Hepatocyte (in vitro differentiated cells): ENCODE results near the gene LRRC1. TPM values are rescaled to one million over a fixed set of nuclear protein-coding genes. Genes with fewer than 3 reads are reported as not detected.

ENCODE experiments used
- DNase-seq: peaks from one replicate; pipeline ENCODE4 v3.0.0-alpha.2; 2016; ENCODE audit warnings: low spot score
- H2AFZ ChIP-seq: fragments of 200-600 bp; sonication (generic); 2 replicates; pipeline ENCODE4 v1.6.0; 2016; ENCODE audit warnings: antibody characterized with exemption, mild to moderate bottlenecking
- H3K27ac ChIP-seq: fragments of 200-600 bp; sonication (generic); 2 replicates; pipeline ENCODE4 v1.5.1; 2016; ENCODE audit warnings: mild to moderate bottlenecking
- H3K27me3 ChIP-seq: fragments of 200-600 bp; sonication (generic); 2 replicates; pipeline ENCODE4 v1.6.1; 2016
- H3K36me3 ChIP-seq: fragments of 200-600 bp; sonication (generic); replicated peaks from 2 replicates; pipeline ENCODE4 v1.5.1; 2016; ENCODE audit warnings: low read depth; ENCODE audit not compliant: insufficient read depth
- H3K4me1 ChIP-seq: fragments of 200-600 bp; sonication (generic); 2 replicates; pipeline ENCODE4 v1.5.1; 2016; ENCODE audit warnings: mild to moderate bottlenecking, moderate library complexity; ENCODE audit not compliant: insufficient read depth
- H3K4me2 ChIP-seq: fragments of 200-600 bp; sonication (generic); 2 replicates; pipeline ENCODE4 v1.6.0; 2016
- H3K4me3 ChIP-seq: fragments of 200-600 bp; sonication (generic); 2 replicates; pipeline ENCODE4 v1.5.1; 2016; ENCODE audit warnings: mild to moderate bottlenecking
- H3K79me2 ChIP-seq: fragments of 200-600 bp; sonication (generic); 2 replicates; pipeline ENCODE4 v1.6.0; 2017; ENCODE audit warnings: mild to moderate bottlenecking
- H3K9me2 ChIP-seq: fragments of 200-600 bp; sonication (generic); replicated peaks from 2 replicates; pipeline ENCODE4 v1.6.0; 2017; ENCODE audit warnings: mild to moderate bottlenecking; ENCODE audit not compliant: insufficient read depth
- H3K9me3 ChIP-seq: fragments of 200-600 bp; sonication (generic); 2 replicates; pipeline ENCODE4 v1.5.1; 2016; ENCODE audit warnings: low read depth, mild to moderate bottlenecking
- H4K20me1 ChIP-seq: fragments of 200-600 bp; sonication (generic); 2 replicates; pipeline ENCODE4 v1.6.0; 2016; ENCODE audit warnings: mild to moderate bottlenecking; ENCODE audit not compliant: insufficient read depth, poor library complexity, severe bottlenecking
- CTCF ChIP-seq: fragments of 200-600 bp; sonication (generic); IDR thresholded peaks from 2 replicates; pipeline ENCODE4 v1.5.1; 2016; ENCODE audit warnings: antibody characterized with exemption, mild to moderate bottlenecking; ENCODE audit not compliant: poor library complexity
- EZH2 ChIP-seq: fragments of 200-600 bp; sonication (generic); IDR thresholded peaks from 2 replicates; pipeline ENCODE4 v1.6.1; 2016; ENCODE audit warnings: antibody characterized with exemption, mild to moderate bottlenecking, borderline replicate concordance
- EZH2phosphoT487 ChIP-seq: fragments of 200-600 bp; sonication (generic); IDR thresholded peaks from one replicate; pipeline ENCODE4 v1.6.1; 2018; ENCODE audit warnings: antibody characterized with exemption, mild to moderate bottlenecking, low read depth, moderate library complexity; ENCODE audit not compliant: unreplicated experiment, severe bottlenecking
- WGBS: methylation state at CpG from one replicate; pipeline ENCODE4 v1.1.6; 2016; ENCODE audit warnings: low lambda C conversion rate; ENCODE audit errors: missing lambda C conversion rate; 5-methylcytosine and 5-hydroxymethylcytosine counted together
- polyA plus RNA-seq: library from polyadenylated mRNA; unstranded; fragments of >200 nt; fragmentation: Nextera tagmentation; extraction: Ambion mirVana; gene quantifications from 2 replicates; pipeline ENCODE4 v1.2.1, GENCODE V29; 2016
- total RNA-seq: library from RNA; depleted of rRNA; stranded (reverse); fragments of >200 nt; gene quantifications from 2 replicates; pipeline ENCODE4 v1.2.3, GENCODE V29; 2014

The LRRC1 gene
- total and polyA plus RNA-seq, 2 experiments from 2014 or later: 54.3 to 61.4 TPM

GRCh38 chr6:53910834-53911233 lies 116.0 kb downstream of the LRRC1 start:
- no peak overlapping the region for H3K4me2 ChIP-seq
- WGBS: 84% methylated on average over 4 of the region's 4 CpGs
- no peaks in the 10 kb centered on the region for H3K9me3 ChIP-seq
- H3K4me3 ChIP-seq: no peak overlapping the region
- H3K4me1 ChIP-seq: no peaks in the 10 kb centered on the region
- H2AFZ ChIP-seq: no peak overlapping the region
- no peak for TF ChIP-seq CTCF
- no peak for TF ChIP-seq EZH2phosphoT487
- TF ChIP-seq EZH2: no peak
- H3K27ac ChIP-seq: no peak overlapping the region
- no peak for DNase-seq
- H3K79me2 ChIP-seq: no peaks in the 10 kb centered on the region
- no peaks in the 10 kb centered on the region for H4K20me1 ChIP-seq
- H3K27me3 ChIP-seq: no peaks in the 10 kb centered on the region
- H3K9me2 ChIP-seq: no peaks in the 10 kb centered on the region
- H3K36me3 ChIP-seq: no peaks in the 10 kb centered on the region

GRCh38 chr6:53912661-53913060 lies 117.9 kb downstream of the LRRC1 start:
- H3K4me2 ChIP-seq: no peak overlapping the region
- no peaks in the 10 kb centered on the region for H3K36me3 ChIP-seq
- H4K20me1 ChIP-seq: no peaks in the 10 kb centered on the region
- H3K4me1 ChIP-seq: no peaks in the 10 kb centered on the region
- no peaks in the 10 kb centered on the region for H3K9me2 ChIP-seq
- no peak for DNase-seq
- no peak overlapping the region for H3K4me3 ChIP-seq
- no peak overlapping the region for H3K27ac ChIP-seq
- no peaks in the 10 kb centered on the region for H3K79me2 ChIP-seq
- TF ChIP-seq EZH2phosphoT487: no peak
- TF ChIP-seq EZH2: no peak
- TF ChIP-seq CTCF: no peak
- H3K9me3 ChIP-seq: no peaks in the 10 kb centered on the region
- no peak overlapping the region for H2AFZ ChIP-seq
- H3K27me3 ChIP-seq: no peaks in the 10 kb centered on the region
- 96% methylated on average over 1 of the region's 1 CpG for WGBS

DNA sequence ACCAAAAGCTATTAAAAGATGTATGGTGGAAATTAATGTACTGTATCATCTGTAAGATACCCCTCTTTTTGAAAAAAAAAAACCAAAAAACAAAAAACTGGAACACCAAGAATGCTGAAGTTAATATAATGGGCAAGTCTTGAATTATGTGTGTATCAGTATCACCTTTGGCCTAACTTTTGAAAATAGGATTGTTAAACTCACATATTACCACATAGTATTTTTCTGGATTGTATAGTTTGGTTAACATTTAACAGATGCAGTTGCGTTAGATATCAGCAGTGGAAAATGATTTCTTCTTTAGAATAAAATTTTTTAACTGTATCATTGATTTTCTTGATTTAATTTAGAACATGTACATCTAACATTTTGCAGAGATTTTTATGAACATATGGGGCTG lies 118.5 kb downstream of the LRRC1 start:
- H3K27me3 ChIP-seq: no peaks in the 10 kb centered on the region
- no peak overlapping the region for H3K4me3 ChIP-seq
- no peak overlapping the region for H3K27ac ChIP-seq
- H3K4me2 ChIP-seq: no peak overlapping the region
- WGBS: 83% methylated on average over 1 of the region's 1 CpG
- DNase-seq: no peak
- no peaks in the 10 kb centered on the region for H3K36me3 ChIP-seq
- no peaks in the 10 kb centered on the region for H3K4me1 ChIP-seq
- TF ChIP-seq CTCF (no peak), EZH2phosphoT487 (no peak), EZH2 (no peak)
- no peak overlapping the region for H2AFZ ChIP-seq
- H3K9me2 ChIP-seq: no peaks in the 10 kb centered on the region
- no peaks in the 10 kb centered on the region for H3K9me3 ChIP-seq
- no peaks in the 10 kb centered on the region for H4K20me1 ChIP-seq
- H3K79me2 ChIP-seq: no peaks in the 10 kb centered on the region

DNA sequence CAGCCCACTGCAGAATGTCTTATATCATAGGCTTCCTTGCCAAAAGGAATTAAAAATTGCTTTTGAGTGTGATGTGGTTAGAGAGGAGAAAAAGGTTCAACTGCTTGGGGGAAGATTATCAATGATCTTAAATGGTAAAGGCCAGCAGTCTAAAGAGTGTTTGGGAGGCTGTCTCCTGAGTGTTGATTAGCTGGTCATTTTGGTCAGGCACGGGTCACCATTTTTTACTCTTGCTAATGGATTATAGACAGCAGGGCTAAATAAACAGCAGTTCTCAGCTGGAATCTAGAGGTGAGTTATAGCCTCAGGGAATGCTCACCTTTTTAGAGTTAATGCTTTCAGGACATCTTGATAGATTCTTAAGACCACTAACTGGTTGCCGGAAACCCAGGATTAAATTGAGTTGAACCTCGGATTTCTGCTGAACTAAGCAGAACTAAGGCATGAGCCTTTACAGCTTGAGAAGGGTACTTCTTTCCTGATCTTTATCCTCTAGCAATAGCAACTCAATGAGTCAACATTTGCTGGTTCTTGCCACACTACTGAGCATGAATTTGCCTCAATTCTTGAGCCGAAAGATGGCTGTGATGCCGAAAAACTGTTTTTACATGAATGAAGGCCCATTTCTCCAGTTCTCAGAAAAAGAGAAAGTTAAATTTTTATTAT lies 120.4 kb downstream of the LRRC1 start:
- Histone ChIP-seq H3K9me2 (no peaks in the 10 kb centered on the region), H3K27ac (no peak overlapping the region), H3K27me3 (no peaks in the 10 kb centered on the region), H3K36me3 (no peaks in the 10 kb centered on the region), H3K79me2 (no peaks in the 10 kb centered on the region), H3K4me3 (no peak overlapping the region), H3K9me3 (no peaks in the 10 kb centered on the region), H3K4me2 (no peak overlapping the region), H2AFZ (no peak overlapping the region), H4K20me1 (no peaks in the 10 kb centered on the region), H3K4me1 (no peaks in the 10 kb centered on the region)
- DNase-seq: no peak
- 59% methylated on average over 5 of the region's 5 CpGs for WGBS
- TF ChIP-seq CTCF (no peak), EZH2 (no peak), EZH2phosphoT487 (no peak)
